AML-193 (cell line): Measurements from ENCODE around the gene TIPIN.
"Not testable (repeated sequence)": the region's sequence is repeated elsewhere in the genome, so short reads cannot be mapped to it uniquely, and the experiment has no call there.

Experiments
- DNase-seq, 2 experiments: peaks; one replicate each; lab custom pipeline; 2025; lab: John Stamatoyannopoulos, UW

Gene TIPIN

GRCh38 chr15:66356359-66357236 is at the start of gene TIPIN:
TSS of gene TIPIN (minus strand) at chr15:66356685. CDS start at chr15:66352947, 3,738 bp downstream.
- DNase-seq, result peak; percentile 93 to 95

GRCh38 chr15:66405615-66406014 is 49.1 kb upstream of the TIPIN start:
- DNase-seq, result no peak

GRCh38 chr15:66405007-66405406 is 48.5 kb upstream of the TIPIN start:
- DNase-seq, result peak; percentile 20 to 29

GRCh38 chr15:66404532-66404931 is 48.0 kb upstream of the TIPIN start:
- DNase-seq, result no peak

GRCh38 chr15:66404122-66404521 is 47.6 kb upstream of the TIPIN start:
- no peak for DNase-seq

- DNase-seq, result no peak
Measured at GRCh38 chr15:66403323-66403722, 46.8 kb upstream of the TIPIN start.

GRCh38 chr15:66402761-66403284 is 46.3 kb upstream of the TIPIN start:
- no peak for DNase-seq

GRCh38 chr15:66401130-66402021 is 44.9 kb upstream of the TIPIN start:
- no peak for DNase-seq

GRCh38 chr15:66400351-66400774 is 43.9 kb upstream of the TIPIN start:
- no peak for DNase-seq

GRCh38 chr15:66399276-66399675 is 42.8 kb upstream of the TIPIN start:
- no peak for DNase-seq

GRCh38 chr15:66394915-66395314 is 38.4 kb upstream of the TIPIN start:
- DNase-seq, result no peak

GRCh38 chr15:66394472-66394871 is 38.0 kb upstream of the TIPIN start:
- DNase-seq, result no peak

GRCh38 chr15:66393037-66393436 is 36.6 kb upstream of the TIPIN start:
- not testable (repeated sequence) for DNase-seq

- peak; percentile 30 to 39 for DNase-seq
Measured at GRCh38 chr15:66390678-66391077, 34.2 kb upstream of the TIPIN start.

- DNase-seq, result no peak
Measured at GRCh38 chr15:66389859-66390381, 33.4 kb upstream of the TIPIN start.

GRCh38 chr15:66389098-66389858 is 32.8 kb upstream of the TIPIN start:
- no peak for DNase-seq

GRCh38 chr15:66388576-66388975 is 32.1 kb upstream of the TIPIN start:
- DNase-seq, result no peak

GRCh38 chr15:66388043-66388363 is 31.5 kb upstream of the TIPIN start:
- no peak for DNase-seq

- DNase-seq, result no peak
Measured at GRCh38 chr15:66387163-66388042, 30.9 kb upstream of the TIPIN start.
